Measurements from ENCODE around the gene HOXA5.

Gene HOXA5

DNA sequence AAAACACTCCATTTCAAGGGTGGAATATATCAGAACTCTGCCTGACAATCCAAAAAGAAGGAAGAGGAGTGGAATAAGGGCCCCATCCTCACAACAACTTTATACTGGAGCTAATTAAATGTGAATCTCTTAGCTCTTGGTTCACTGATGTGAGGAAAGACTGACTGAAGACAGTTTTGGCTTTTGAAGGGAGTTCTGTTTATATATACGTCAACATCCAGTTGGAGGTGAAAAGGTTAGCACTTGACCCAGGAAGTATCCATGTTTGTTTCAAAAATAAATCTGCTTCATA is 50.7 kb downstream of the HOXA5 start:
- no peak for DNase-seq

DNA sequence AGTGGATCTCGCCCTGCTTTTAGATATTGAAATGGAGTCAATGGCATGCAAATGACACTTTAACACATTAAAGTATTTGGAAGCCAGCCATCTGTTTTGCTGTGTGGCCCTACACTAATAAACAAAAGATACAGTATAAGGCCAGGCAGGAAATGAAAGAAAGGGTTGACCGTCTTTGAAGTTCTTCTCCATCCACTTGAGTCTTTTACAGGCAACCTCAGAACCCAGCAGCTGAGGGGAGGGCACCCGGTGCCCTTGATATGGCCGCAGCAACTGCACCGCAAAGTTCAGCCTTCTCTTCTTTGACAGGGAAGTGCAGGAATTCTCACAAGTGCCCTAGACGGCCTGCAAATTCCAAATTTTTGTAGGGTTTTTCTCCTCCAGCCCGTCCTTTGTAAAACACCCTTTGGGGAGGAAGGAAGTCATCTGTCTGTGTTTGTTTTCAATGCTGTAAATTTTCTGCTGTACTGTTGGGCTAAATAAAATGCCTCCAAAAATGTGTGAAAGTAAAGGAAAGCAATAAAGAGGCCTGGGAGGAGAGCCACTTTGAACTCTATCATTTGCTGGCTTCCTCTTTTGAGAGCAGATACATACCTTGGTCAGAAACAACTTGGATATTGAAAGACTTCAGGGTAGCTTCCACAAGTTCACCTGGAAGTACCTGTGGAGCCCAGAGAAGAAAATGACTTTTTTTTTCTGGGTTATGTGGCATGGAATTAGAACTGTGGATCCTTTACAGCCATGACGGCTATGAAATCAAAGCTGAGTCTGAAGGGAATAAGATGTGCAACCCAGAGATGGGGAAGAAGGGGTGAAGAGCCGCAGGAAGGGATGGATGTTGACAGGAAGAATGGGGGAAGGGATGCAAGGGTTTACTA is 51.3 kb downstream of the HOXA5 start:
- DNase-seq = no peak

DNA sequence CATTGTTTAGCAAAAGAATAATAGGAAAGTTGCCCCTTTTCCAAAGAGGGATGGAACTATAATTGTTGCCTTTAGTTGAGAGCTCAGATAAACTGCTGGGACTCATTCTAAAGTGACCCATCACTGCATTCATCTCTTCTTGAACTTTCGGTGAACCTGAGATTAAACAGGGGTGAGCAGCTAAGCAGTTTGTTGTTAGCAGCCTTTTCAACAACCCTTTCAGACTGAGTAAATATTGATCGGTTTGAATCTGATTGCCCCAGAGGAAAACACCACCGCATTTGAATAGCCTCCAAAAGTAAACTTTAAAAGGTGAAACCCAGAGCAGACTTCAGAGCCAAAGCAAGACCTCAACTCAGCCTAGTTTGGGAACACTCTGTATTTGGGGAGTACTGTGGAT is 52.4 kb downstream of the HOXA5 start:
- DNase-seq = no peak
